GM21825 (cell line): ENCODE measurements around the gene PRSS57.
"Not testable (repeated sequence)": the region's sequence is repeated elsewhere in the genome, so short reads cannot be mapped to it uniquely, and the experiment has no call there.

Experiments
- ATAC-seq: cut with Tn5 transposase; IDR thresholded peaks from one replicate; pipeline ENCODE4 v1.9.1; 2021; ENCODE audit warnings: mild to moderate bottlenecking, moderate library complexity; ENCODE audit not compliant: unreplicated experiment

The PRSS57 gene

DNA sequence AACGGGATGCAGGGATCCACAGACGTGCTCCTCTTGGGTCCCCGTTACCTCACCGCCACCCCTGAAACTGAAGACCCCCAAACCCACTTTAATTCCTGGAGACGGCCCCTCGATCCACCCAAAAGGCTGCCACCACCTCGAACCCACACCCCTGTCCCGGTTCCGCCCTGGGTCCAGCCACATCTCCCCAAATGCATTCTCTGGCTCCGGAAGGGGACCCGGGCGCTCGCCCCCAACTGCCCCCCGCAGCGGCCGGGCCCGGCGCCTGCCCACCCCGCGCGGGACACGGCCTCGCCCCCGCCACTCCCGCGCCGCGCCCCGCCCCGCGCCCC lies 19.3 kb downstream of the PRSS57 start:
- ATAC-seq, result no peak

DNA sequence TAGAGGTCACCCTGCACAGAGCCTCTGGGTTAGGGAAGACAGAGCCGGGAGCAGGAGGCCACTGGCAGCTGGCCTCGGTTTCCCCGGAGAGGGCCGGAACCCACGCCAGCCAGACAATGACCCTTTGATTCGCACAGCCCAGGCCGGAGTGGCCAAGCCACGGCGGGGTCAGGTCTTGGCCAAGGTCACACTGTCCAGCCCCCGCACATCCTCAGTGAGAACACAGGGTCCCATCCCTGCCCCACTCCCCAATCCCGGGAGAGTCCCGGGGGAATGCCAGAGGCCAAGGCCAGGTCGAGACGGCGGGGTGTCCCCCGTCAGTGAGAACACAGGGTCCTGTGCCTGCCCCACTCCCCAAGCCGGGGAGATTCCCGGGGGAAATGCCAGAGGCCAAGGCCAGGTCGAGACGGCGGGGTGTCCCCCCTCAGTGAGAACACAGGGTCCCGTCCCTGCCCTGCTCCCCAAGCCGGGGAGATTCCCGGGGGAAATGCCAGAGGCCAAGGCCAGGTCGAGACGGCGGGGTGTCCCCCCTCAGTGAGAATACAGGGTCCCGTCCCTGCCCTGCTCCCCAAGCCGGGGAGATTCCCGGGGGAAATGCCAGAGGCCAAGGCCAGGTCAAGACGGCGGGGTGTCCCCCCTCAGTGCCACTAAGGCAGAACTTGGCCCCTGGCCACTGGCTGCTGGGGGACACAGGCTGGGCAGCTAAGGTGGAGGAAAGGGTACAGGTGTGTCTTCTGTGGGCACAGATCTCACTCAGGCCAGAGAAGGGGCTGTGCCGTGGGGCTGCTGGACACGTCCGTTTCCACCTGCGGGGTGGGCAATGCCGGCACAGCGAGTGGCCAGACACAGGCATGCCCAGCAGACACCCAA lies 20.7 kb downstream of the PRSS57 start:
- ATAC-seq, result no peak

DNA sequence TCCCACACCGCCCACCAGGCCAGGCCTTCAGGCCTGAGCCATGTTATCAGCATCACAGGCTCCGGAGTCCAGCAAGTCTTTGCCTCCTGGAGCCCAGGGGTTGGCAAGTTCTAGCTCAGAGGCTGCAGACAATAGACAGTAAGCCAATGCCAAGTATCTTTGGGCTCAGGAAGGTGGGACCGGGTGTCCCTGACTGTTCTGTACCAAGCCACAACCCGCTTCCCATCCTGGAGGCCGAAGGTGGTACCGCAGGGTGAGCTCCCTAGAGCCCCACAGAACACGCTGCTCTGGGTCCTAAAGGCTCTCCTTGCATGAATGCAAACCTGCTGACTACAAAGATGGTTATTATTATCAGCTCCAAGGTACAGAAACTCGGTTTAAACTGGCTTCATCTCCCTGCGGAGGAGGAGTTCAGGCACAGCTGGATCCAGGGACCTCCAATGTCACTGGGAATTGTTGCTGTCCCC lies 24.6 kb downstream of the PRSS57 start:
- no peak for ATAC-seq

DNA sequence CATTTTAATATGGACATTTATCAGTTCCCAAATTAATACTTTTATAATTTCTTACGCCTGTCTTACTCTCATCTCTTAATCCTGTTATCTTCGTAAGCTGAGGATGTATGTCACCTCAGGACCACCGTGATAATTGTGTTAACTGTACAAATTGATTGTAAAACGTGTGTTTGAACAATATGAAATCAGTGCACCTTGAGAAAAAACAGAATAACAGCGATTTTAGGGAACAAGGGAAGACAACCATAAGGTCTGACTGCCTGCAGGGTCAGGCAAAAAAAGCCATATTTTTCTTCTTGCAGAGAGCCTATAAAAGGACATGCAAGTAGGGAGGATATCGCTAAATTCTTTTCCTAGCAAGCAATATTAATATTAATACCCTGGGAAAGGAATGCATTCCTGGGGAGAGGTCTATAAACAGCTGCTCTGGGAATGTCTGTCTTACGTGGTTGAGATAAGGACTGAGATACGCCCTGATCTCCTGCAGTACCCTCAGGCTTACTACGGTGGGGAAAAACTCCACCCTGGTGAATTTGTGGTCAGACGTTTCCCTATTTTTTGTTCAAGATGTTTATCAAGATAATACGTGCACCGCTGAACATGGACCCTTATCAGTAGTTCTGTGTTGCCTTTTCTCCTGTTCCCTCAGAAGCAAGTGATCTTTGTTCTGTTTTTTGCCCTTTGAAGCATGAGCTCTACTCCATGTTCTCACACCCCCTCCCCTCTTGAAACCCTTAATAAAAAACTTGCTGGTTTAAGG lies 26.4 kb downstream of the PRSS57 start:
- not testable (repeated sequence) for ATAC-seq

DNA sequence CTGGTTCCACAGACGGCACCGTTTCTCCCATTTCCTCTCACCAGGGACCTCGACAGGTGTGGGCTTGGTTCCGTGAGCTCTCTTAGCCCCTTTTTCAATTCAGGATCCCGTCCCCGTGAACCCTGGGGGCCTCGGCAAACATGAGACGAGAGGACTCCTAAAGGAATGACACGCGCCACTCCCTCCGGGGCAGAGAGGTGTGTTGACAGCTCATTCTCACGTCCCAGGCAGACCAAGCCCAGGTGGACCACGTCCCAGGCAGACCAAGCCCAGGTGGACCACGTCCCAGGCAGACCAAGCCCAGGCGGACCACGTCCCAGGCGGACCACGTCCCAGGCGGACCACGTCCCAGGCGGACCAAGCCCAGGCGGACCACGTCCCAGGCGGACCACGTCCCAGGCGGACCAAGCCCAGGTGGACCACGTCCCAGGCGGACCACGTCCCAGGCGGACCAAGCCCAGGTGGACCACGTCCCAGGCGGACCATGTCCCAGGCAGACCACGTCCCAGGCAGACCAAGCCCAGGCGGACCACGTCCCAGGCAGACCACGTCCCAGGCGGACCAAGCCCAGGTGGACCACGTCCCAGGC lies 28.2 kb downstream of the PRSS57 start:
- not testable (repeated sequence) for ATAC-seq

DNA sequence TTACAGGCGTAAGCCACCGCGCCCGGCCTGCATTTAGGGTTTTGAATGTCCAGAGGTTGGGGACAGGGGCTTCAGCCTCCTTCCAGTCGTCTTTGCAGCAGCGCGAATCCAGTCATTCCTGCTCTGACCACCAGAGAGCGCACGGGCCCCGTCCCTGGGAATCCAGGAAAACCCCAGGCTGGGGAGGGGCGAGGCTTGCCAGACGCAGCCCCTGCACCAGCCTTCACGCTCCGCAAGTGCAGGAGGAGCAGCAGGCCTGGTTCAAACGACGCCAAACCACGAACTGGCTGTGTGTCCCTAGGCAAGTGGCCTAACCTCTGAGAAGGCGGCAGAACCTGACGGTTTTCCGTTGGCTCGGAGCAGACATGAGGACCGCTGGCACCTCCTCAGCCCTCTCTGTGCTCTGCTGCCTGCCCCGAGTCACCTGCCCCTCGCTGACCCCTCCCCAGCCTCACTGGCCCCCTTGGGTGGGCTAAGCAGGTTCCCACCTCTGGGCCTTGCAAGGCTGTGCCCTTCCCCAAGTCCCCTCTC lies 30.3 kb downstream of the PRSS57 start:
- no peak for ATAC-seq

DNA sequence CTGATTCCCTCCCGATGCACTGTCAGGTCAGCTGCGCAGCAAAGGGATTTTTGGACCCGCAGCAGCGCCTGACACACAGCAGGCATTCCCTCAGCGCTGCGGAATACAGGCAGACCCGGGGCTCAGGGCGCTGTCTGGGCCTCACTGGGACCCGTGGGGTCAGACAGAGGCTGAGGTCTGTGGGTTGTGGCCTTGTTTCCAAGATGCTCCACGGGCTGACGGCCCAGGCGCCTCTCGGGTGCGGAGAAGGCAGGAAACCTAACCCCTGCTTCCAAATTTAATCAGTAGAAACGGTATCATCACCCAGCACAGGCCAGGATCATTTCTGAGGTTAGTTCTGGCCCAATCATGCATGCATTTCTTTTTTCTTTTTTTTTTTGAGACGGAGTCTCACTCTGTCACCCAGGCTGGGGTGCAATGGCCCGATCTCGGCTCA lies 31.6 kb downstream of the PRSS57 start:
- ATAC-seq, result no peak

DNA sequence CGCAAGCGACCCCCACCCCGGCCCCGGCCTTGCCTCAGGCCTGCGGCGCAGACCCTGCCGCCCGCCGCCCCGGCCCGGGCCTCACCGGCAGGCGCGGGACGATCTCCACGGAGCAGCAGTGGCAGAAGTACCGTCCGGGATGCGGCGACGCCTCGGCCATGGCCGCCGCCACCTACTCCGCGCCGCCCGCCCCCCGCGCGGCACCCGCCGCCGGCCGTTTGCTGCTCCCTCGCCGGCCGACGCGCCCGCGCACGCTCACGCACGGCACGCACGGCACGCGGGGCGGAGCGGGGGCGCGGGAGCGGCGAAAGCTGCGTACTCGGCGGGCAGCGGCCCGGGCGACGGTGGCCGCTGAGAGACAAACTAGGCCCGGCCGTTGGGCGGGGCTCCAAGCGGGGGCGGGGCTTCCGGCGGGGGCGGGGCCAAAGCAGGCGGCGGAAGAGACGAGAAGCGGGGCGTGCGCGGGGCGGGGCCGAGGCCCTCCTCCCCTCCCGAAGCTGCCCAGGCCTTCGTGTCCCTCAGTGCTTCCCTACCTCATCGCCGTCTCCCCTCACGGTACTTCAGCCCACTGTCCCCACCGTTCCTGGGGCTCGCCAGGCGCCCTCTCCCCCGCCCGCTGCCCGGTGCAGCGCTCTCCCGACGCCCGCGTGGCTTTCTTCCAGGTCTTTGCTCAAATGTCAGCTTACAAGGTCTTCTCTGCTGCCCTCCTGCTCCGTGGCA lies 32.1 kb downstream of the PRSS57 start, which contains the start of gene RNF126:
Gene RNF126 (minus strand): TSS at position 253 of the 720 bp plus-strand sequence. CDS start 93 bp downstream, at position 160.
- peak; percentile 44 for ATAC-seq

DNA sequence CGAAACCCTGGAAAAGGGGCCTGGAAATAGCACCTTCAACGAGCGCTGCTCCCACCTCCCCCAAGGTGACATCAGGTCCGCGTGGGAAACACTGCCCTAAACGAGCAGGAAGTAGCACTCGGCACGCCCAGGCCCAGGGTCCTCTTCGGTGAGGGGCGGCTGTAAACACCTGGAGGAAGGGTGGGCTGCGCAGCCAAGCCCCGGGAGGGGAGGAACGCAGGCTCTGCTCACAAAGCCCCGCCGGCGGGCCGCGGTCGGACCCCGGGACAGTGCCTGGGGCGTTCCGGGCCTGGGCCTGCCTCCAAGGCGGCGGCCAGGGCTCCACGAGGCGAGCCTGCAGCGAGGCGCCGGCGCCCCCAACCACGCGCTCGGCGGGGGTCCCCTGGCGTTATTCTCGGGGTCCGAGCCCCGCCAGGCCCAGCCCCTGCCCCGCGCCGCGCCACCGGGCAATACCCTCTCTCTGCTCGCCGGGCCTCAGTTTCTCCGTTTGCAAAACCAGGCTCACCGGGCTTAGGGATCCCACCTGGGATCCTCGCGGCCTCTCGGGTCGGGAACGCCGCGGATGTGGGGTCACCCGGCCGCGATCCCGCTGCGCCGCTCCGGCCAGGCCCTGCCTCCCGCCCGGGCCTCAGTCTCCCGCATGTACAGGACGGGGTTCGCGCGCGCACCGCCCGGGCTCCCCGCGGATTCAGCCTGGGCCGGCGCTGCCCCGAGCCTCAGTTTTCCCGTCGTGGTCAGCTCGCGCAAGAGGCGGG lies 32.9 kb downstream of the PRSS57 start:
- ATAC-seq, result no peak

DNA sequence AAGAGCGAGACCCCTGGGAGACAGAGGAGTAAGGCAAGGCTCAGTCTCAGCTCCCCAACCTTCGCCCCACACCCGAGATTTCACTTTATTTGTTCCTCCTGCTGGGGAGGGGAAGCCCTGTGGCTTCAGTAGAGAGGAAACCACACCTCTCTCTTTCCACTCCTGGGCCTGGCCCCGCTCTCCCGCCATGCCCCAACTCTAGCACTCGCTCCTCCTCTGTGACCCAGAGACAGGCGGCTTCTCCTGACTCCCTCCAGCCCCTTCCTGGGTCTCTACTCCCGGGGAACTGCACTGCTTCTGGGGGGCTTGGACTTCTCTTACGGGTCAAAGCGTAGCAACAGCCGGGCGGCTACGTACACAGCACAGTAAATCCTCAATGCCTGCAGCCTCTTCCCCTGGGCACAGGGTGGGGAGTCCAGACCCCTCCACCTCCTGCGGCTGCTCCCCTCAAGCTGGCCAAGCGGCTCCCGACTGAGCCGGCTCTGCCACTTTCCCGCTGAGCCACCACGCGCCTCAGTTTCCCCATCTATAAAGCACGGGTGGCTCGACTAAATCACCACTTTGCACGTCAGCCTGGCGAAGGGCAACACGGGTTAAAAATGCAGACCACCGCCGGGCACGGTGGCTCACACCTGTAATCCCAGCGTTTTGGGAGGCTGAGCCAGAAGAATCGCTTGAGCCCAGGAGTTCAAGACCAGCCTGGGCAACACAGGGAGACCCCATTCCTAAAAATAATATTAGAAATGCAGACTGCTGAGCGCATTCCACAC lies 33.6 kb downstream of the PRSS57 start:
- peak; percentile 26 for ATAC-seq

DNA sequence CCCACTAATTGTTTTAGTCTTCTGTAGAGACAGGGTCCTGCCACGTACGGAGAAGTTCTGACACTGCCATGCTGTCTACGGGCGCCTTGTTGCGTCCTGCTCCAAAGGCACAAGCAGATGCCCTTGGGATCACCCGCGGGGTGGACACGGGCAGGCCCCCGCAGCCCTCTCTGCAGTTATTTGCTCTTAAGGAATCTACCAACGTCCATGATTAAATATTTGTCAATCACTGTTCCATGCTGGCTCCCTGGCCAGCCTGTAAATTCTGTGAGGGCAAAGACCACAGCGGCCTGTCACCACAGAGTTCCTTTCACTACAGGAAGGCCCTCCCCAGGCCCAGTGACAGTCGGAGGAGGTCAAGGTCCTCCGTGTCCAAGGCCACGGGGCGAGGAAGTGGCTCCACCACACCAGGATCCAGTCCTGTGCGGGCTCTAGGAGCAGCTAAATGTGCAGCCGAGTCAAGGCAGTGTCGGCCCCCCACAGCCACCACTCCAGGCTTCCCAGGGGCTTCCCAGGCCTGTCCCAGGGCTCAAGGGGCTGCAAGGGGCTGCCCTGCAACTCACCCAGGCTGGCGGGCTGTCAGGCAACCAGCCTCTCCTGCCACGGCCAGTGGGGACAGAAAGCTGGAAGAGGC lies 34.3 kb downstream of the PRSS57 start:
- ATAC-seq, result no peak

DNA sequence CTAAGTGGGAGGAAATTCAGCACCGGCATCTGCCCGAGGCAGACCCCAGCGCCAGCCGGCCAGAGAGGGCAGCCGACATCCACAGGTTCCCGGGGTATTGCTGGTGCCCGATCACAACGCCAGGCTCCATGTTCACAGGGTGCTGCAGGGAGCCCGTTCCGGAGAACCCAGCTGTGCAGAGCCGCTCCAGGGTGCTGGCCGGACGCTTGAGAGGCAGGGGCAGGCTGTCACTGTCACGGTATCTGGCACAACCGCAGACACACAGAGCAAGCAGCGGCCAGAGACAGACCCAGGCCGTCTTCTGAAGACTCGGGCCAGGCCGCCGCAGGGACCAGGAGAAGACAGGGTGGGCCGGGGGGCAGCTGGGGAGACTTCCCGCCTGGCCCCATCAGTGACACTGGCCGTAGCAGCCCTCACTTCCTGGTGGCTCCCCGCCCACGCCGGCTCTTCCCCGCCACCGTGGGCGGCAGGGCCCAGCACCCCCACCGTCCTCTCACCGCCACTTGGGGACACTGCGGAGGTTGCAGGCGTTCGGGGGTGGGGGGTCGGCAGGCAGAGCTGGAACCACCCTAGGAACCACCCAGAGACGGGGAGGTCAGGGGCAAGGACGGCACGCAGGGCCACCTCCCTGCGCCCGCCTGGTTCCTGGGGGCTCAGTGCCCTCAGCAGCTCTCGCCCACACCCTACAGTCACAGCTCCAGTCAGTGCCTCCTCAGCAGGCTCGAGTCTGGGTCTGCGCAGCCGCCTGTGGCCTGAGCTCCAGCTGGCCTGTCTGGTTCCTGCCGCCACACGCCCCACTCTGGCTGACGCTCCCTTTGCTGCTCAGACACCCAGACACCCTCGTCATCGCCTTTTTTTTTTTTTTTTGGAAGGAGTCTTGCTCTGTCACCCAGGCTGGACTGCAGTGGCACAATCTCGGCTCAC lies 36.1 kb downstream of the PRSS57 start:
- ATAC-seq, result no peak

DNA sequence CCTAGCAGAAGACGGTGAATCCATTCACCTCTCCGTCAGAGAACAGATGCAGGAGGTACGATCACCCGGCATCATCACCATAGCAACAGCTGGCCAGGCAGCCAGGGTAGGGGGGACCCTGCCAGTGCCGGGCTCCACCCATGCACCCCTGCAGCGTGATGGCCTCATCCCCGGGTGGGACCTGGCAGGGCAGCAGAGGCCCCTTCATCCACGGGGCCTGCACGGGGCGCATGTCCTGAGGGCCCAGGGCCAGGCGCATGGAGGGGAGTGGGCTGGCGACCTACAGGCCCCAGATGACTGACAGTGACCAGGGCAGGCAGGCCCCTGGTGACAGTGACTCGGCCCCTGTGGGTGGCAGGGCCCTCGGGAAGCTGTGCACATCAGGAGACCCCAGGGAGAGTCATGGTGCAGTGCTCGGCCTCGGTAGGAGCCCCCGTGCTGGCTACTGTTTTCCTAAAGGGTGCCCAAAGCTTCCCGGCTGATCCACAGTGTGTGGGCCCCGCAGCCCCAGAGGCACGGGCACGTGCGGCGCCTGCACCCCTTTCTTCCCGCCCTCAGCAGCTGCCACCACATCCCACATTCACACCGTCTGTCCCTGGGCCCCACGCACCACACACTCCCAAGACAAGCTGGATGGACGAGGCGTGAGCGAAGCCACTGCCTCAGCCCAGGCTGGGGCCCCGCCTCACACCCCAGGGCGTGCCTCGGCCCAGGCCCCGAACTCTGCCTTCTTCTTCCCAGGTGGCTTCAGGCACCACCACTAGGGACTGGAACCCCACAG lies 37.0 kb downstream of the PRSS57 start:
- no peak for ATAC-seq

DNA sequence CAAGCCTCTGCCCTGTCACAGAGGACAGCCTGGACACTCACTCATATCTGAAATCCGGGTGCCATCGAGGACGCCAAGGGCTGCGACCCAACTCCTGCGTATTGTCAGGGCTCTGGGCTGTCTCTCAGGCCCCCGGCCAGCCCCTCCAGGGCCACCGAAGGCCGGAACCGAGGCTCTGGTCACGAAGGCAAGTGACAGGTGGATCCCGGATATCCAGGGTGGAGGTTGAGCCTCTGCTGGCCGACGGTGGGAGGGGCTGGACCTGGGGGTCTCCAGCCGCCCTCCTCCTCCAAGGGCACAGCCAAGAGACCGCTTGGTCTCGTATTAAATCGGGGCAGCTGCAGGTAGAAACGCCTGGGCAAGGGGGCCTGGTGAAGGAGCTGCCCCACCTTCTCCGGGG lies 37.6 kb downstream of the PRSS57 start:
- no peak for ATAC-seq

DNA sequence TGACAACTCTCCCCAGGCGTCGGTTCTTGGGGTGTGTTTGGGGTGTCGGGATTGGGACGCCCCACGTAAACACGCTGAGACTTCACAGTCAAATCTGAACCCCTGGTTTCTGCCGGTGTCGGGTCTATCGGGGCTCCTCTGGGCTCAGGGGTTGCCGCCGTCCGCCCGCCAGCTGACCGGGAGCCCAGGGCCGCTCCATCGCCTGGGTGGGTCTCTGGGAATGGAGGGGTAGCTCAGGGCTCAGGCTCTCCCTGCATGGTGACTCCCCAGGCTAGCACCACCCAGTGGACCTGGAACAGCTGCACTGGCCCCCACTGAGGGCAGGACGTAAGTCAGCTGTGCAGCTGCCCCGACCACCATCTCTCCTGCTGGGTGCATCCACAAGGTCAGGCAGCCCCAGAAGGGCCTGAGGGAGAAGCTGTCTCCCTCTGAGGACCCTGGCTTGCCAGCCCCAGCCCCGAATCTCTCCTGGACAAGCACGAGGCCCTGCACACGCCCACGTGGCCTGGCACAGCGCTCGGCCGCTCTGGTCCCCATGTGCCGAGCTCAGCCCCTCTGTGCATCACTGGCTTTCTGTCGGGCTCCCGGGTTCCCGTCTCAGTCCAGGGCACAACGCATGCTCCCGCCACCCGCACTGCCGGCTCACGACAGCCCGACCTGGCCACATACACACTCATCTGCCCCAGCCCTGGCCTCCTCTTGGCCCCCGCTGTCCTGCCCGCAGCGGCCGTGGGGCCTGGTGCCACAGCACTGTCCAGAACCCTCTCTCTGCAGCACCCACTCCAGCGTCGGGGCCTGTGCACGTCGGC lies 38.3 kb downstream of the PRSS57 start:
- no peak for ATAC-seq

DNA sequence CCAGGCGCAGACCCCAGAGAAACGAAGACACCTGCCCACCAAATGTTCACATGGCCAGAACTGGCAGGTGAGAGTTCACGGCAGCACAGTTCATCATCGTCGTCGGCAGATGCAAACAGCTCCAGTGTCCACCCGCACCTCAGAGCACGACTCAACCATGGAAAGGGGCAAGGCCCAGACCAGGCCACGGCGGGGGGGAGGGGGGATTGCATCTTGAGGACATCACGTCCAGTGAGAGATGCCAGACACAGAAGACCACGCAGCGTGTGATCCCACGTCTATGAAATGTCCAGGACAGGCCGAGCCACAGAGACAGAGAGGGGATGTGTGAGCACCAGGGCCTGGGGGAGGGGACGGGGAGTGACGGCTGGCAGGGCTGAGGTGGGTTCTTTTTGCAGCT lies 39.6 kb downstream of the PRSS57 start:
- no peak for ATAC-seq
